Lower leg skin (tissue), 3 donors: ENCODE data around the gene CA5A.
"Not testable (repeated sequence)": the region's sequence is repeated elsewhere in the genome, so short reads cannot be mapped to it uniquely, and the experiment has no call there.

Experiments used
- POLR2A ChIP-seq, 2 donors: fragments of 450-650 bp; IDR thresholded peaks; one replicate each; pipeline ENCODE4 v1.6.1; 2016 to 2017; ENCODE audit warnings: antibody characterized with exemption in 2 of 2, mild to moderate bottlenecking in 1 of 2, moderate library complexity in 1 of 2
- TF ChIP-seq, protein P1 (sequence below), 3 donors: fragments of 450-650 bp; IDR thresholded peaks; one replicate each; pipeline ENCODE4 v1.5.1; 2016; ENCODE audit warnings: antibody characterized with exemption in 3 of 3, mild to moderate bottlenecking in 3 of 3, moderate library complexity in 2 of 3

DNA sequence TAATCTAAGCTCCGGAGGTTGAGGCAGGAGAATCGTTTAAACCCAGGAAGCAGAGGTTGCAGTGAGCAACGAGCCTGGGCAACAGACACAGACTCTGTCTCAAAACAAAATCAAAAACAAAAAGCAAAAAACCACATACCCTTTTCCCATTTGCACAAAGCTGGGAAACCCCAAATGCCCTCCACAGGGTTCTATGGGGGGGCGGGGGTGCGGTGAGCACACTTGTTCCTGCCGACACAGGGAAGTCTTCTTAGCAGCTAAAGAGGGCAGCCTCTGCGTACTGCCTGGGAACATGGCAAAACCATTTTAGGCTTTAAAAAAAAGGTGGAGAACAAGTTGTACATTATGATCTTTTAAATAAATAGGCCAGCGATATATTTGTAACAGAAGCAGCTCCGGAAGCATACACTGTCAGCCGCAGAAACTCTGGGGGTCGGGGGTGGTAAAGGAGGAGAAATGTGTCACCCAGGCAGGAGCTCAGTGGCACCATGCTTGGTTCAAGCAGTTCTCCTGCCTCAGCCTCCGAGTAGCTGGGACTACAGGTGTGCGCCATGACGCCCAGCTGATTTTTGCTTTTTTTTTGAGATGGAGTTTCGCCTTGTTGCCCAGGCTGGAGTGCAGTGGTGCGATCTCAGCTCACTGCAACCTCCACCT, 70.3 kb downstream of the CA5A start:
- TF ChIP-seq, protein P1, sequence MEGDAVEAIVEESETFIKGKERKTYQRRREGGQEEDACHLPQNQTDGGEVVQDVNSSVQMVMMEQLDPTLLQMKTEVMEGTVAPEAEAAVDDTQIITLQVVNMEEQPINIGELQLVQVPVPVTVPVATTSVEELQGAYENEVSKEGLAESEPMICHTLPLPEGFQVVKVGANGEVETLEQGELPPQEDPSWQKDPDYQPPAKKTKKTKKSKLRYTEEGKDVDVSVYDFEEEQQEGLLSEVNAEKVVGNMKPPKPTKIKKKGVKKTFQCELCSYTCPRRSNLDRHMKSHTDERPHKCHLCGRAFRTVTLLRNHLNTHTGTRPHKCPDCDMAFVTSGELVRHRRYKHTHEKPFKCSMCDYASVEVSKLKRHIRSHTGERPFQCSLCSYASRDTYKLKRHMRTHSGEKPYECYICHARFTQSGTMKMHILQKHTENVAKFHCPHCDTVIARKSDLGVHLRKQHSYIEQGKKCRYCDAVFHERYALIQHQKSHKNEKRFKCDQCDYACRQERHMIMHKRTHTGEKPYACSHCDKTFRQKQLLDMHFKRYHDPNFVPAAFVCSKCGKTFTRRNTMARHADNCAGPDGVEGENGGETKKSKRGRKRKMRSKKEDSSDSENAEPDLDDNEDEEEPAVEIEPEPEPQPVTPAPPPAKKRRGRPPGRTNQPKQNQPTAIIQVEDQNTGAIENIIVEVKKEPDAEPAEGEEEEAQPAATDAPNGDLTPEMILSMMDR (IDR thresholded peaks at IDR 0.05) = not testable (repeated sequence)
- TF ChIP-seq POLR2A (IDR thresholded peaks at IDR 0.05) = not testable (repeated sequence)
